ENCODE results near the gene CFAP20DC.
A peak's percentile ranks its signal among the peaks of the same experiment; 100 is the strongest.

Gene CFAP20DC

GRCh38 chr3:58800940-58801339 lies 248.9 kb downstream of the CFAP20DC start:
- Histone ChIP-seq H3K27me3 (replicated peaks in 2 of 5; ENCODE audit: control insufficient read depth in 4 of 5, insufficient read depth in 5 of 5, low read length in 4 of 5) (no peaks in the 10 kb centered on the region), H3K9me3 (ENCODE audit: control extremely low read depth in 1 of 5, control insufficient read depth in 4 of 5, insufficient read depth in 2 of 5, low read depth in 1 of 5, low read length in 4 of 5) (no peaks in the 10 kb centered on the region), H3K4me3 (ENCODE audit: control insufficient read depth in 1 of 7, extremely low read depth in 1 of 7, insufficient read depth in 4 of 7, low read depth in 2 of 7, low read length in 6 of 7) (no peak overlapping the region), H3K27ac (ENCODE audit: insufficient read depth in 1 of 2, low read depth in 1 of 2, low read length in 2 of 2, poor library complexity in 1 of 2, severe bottlenecking in 2 of 2) (no peak overlapping the region), H3K4me1 (ENCODE audit: control extremely low read depth in 1 of 4, control insufficient read depth in 4 of 4, insufficient read depth in 4 of 4, low read length in 3 of 4) (peaks cover 0 to 1% (median 0%) of the 10 kb centered on the region in 4 experiments), H3K36me3 (ENCODE audit: control insufficient read depth in 4 of 4, insufficient read depth in 4 of 4, low read length in 3 of 4) (no peaks in the 10 kb centered on the region)
- ChIA-PET POLR2A (no interaction called here), CTCF (no interaction called here)
- peak in 2 of 3 donors; percentile 20 to 26 for DNase-seq
- WGBS (ENCODE audit: insufficient coverage), result 0% methylated on average over 1 of the region's 3 CpGs

- Histone ChIP-seq H3K27ac (ENCODE audit: insufficient read depth in 1 of 2, low read depth in 1 of 2, low read length in 2 of 2, poor library complexity in 1 of 2, severe bottlenecking in 2 of 2) (no peak overlapping the region), H3K4me3 (ENCODE audit: control insufficient read depth in 1 of 7, extremely low read depth in 1 of 7, insufficient read depth in 4 of 7, low read depth in 2 of 7, low read length in 6 of 7) (no peak overlapping the region), H3K4me1 (ENCODE audit: control extremely low read depth in 1 of 4, control insufficient read depth in 4 of 4, insufficient read depth in 4 of 4, low read length in 3 of 4) (peaks cover 0 to 1% (median 0%) of the 10 kb centered on the region in 4 experiments), H3K27me3 (replicated peaks in 2 of 5; ENCODE audit: control insufficient read depth in 4 of 5, insufficient read depth in 5 of 5, low read length in 4 of 5) (no peaks in the 10 kb centered on the region), H3K36me3 (ENCODE audit: control insufficient read depth in 4 of 4, insufficient read depth in 4 of 4, low read length in 3 of 4) (no peaks in the 10 kb centered on the region), H3K9me3 (ENCODE audit: control extremely low read depth in 1 of 5, control insufficient read depth in 4 of 5, insufficient read depth in 2 of 5, low read depth in 1 of 5, low read length in 4 of 5) (no peaks in the 10 kb centered on the region)
- ChIA-PET CTCF (no interaction called here), POLR2A (no interaction called here)
- 100% methylated on average over 2 of the region's 2 CpGs for WGBS (ENCODE audit: insufficient coverage)
- DNase-seq, result no peak
Observed at GRCh38 chr3:58800032-58800431, 249.8 kb downstream of the CFAP20DC start.

- H3K9me3 ChIP-seq (ENCODE audit: control extremely low read depth in 1 of 5, control insufficient read depth in 4 of 5, insufficient read depth in 2 of 5, low read depth in 1 of 5, low read length in 4 of 5), result no peaks in the 10 kb centered on the region
- H3K27me3 ChIP-seq (replicated peaks in 2 of 5; ENCODE audit: control insufficient read depth in 4 of 5, insufficient read depth in 5 of 5, low read length in 4 of 5), result no peaks in the 10 kb centered on the region
- CTCF ChIA-PET, result no interaction called here
- H3K36me3 ChIP-seq (ENCODE audit: control insufficient read depth in 4 of 4, insufficient read depth in 4 of 4, low read length in 3 of 4), result no peaks in the 10 kb centered on the region
- POLR2A ChIA-PET, result no interaction called here
- H3K4me1 ChIP-seq (ENCODE audit: control extremely low read depth in 1 of 4, control insufficient read depth in 4 of 4, insufficient read depth in 4 of 4, low read length in 3 of 4), result peaks cover 0 to 1% (median 0%) of the 10 kb centered on the region in 4 experiments
- H3K27ac ChIP-seq (ENCODE audit: insufficient read depth in 1 of 2, low read depth in 1 of 2, low read length in 2 of 2, poor library complexity in 1 of 2, severe bottlenecking in 2 of 2), result no peak overlapping the region
- no peak overlapping the region for H3K4me3 ChIP-seq (ENCODE audit: control insufficient read depth in 1 of 7, extremely low read depth in 1 of 7, insufficient read depth in 4 of 7, low read depth in 2 of 7, low read length in 6 of 7)
- no peak for DNase-seq
- 100% methylated on average over 1 of the region's 3 CpGs for WGBS (ENCODE audit: insufficient coverage)
Observed at GRCh38 chr3:58799271-58799670, 250.6 kb downstream of the CFAP20DC start.

- DNase-seq, result peak in 2 of 3 donors; percentile 15
- ChIA-PET CTCF (no interaction called here), POLR2A (no interaction called here)
- Histone ChIP-seq H3K27me3 (replicated peaks in 2 of 5; ENCODE audit: control insufficient read depth in 4 of 5, insufficient read depth in 5 of 5, low read length in 4 of 5) (no peaks in the 10 kb centered on the region), H3K9me3 (ENCODE audit: control extremely low read depth in 1 of 5, control insufficient read depth in 4 of 5, insufficient read depth in 2 of 5, low read depth in 1 of 5, low read length in 4 of 5) (no peaks in the 10 kb centered on the region), H3K27ac (ENCODE audit: insufficient read depth in 1 of 2, low read depth in 1 of 2, low read length in 2 of 2, poor library complexity in 1 of 2, severe bottlenecking in 2 of 2) (no peak overlapping the region), H3K36me3 (ENCODE audit: control insufficient read depth in 4 of 4, insufficient read depth in 4 of 4, low read length in 3 of 4) (no peaks in the 10 kb centered on the region), H3K4me3 (ENCODE audit: control insufficient read depth in 1 of 7, extremely low read depth in 1 of 7, insufficient read depth in 4 of 7, low read depth in 2 of 7, low read length in 6 of 7) (no peak overlapping the region), H3K4me1 (ENCODE audit: control extremely low read depth in 1 of 4, control insufficient read depth in 4 of 4, insufficient read depth in 4 of 4, low read length in 3 of 4) (peaks cover 0 to 1% (median under 1%) of the 10 kb centered on the region in 4 experiments)
- WGBS (ENCODE audit: insufficient coverage), result 88% methylated on average over 1 of the region's 2 CpGs
Observed at GRCh38 chr3:58798312-58798711, 251.5 kb downstream of the CFAP20DC start.

- Histone ChIP-seq H3K27me3 (replicated peaks in 2 of 5; ENCODE audit: control insufficient read depth in 4 of 5, insufficient read depth in 5 of 5, low read length in 4 of 5) (no peaks in the 10 kb centered on the region), H3K9me3 (ENCODE audit: control extremely low read depth in 1 of 5, control insufficient read depth in 4 of 5, insufficient read depth in 2 of 5, low read depth in 1 of 5, low read length in 4 of 5) (no peaks in the 10 kb centered on the region), H3K4me1 (ENCODE audit: control extremely low read depth in 1 of 4, control insufficient read depth in 4 of 4, insufficient read depth in 4 of 4, low read length in 3 of 4) (peaks cover 0 to 4% (median 1%) of the 10 kb centered on the region in 4 experiments), H3K36me3 (ENCODE audit: control insufficient read depth in 4 of 4, insufficient read depth in 4 of 4, low read length in 3 of 4) (no peaks in the 10 kb centered on the region), H3K27ac (ENCODE audit: insufficient read depth in 1 of 2, low read depth in 1 of 2, low read length in 2 of 2, poor library complexity in 1 of 2, severe bottlenecking in 2 of 2) (no peak overlapping the region), H3K4me3 (ENCODE audit: control insufficient read depth in 1 of 7, extremely low read depth in 1 of 7, insufficient read depth in 4 of 7, low read depth in 2 of 7, low read length in 6 of 7) (no peak overlapping the region)
- DNase-seq, result no peak
- WGBS (ENCODE audit: insufficient coverage), result 100% methylated on average over 2 of the region's 4 CpGs
- ChIA-PET POLR2A (no interaction called here), CTCF (interaction anchor here (1.2 kb wide), 1 partner anchor 22 kb away, joined by 3 read pairs; no protein-coding TSS in a partner anchor)
Observed at GRCh38 chr3:58794750-58795149, 255.1 kb downstream of the CFAP20DC start.

GRCh38 chr3:58793938-58794337 lies 255.9 kb downstream of the CFAP20DC start:
- POLR2A ChIA-PET, result no interaction called here
- H3K36me3 ChIP-seq (ENCODE audit: control insufficient read depth in 4 of 4, insufficient read depth in 4 of 4, low read length in 3 of 4), result no peaks in the 10 kb centered on the region
- CTCF ChIA-PET, result no interaction called here

GRCh38 chr3:58792921-58793451 lies 256.8 kb downstream of the CFAP20DC start:
- Histone ChIP-seq H3K9me3 (ENCODE audit: control extremely low read depth in 1 of 5, control insufficient read depth in 4 of 5, insufficient read depth in 2 of 5, low read depth in 1 of 5, low read length in 4 of 5) (no peaks in the 10 kb centered on the region), H3K4me3 (ENCODE audit: control insufficient read depth in 1 of 7, extremely low read depth in 1 of 7, insufficient read depth in 4 of 7, low read depth in 2 of 7, low read length in 6 of 7) (no peak overlapping the region), H3K4me1 (ENCODE audit: control extremely low read depth in 1 of 4, control insufficient read depth in 4 of 4, insufficient read depth in 4 of 4, low read length in 3 of 4) (peaks cover 0 to 4% (median 1%) of the 10 kb centered on the region in 4 experiments), H3K27me3 (replicated peaks in 2 of 5; ENCODE audit: control insufficient read depth in 4 of 5, insufficient read depth in 5 of 5, low read length in 4 of 5) (no peaks in the 10 kb centered on the region), H3K27ac (ENCODE audit: insufficient read depth in 1 of 2, low read depth in 1 of 2, low read length in 2 of 2, poor library complexity in 1 of 2, severe bottlenecking in 2 of 2) (no peak overlapping the region), H3K36me3 (ENCODE audit: control insufficient read depth in 4 of 4, insufficient read depth in 4 of 4, low read length in 3 of 4) (no peaks in the 10 kb centered on the region)
- WGBS (ENCODE audit: insufficient coverage), result no CpG with 5 or more reads among the region's 2 CpGs
- ChIA-PET CTCF (no interaction called here), POLR2A (no interaction called here)
- peak in 2 of 3 donors; percentile 41 to 62 for DNase-seq

More at GRCh38 chr3:58793938-58794337, 255.9 kb downstream of the CFAP20DC start:
- Histone ChIP-seq H3K27me3 (replicated peaks in 2 of 5; ENCODE audit: control insufficient read depth in 4 of 5, insufficient read depth in 5 of 5, low read length in 4 of 5) (no peaks in the 10 kb centered on the region), H3K4me1 (ENCODE audit: control extremely low read depth in 1 of 4, control insufficient read depth in 4 of 4, insufficient read depth in 4 of 4, low read length in 3 of 4) (peaks cover 0 to 4% (median 1%) of the 10 kb centered on the region in 4 experiments), H3K4me3 (ENCODE audit: control insufficient read depth in 1 of 7, extremely low read depth in 1 of 7, insufficient read depth in 4 of 7, low read depth in 2 of 7, low read length in 6 of 7) (no peak overlapping the region), H3K9me3 (ENCODE audit: control extremely low read depth in 1 of 5, control insufficient read depth in 4 of 5, insufficient read depth in 2 of 5, low read depth in 1 of 5, low read length in 4 of 5) (no peaks in the 10 kb centered on the region), H3K27ac (ENCODE audit: insufficient read depth in 1 of 2, low read depth in 1 of 2, low read length in 2 of 2, poor library complexity in 1 of 2, severe bottlenecking in 2 of 2) (no peak overlapping the region)
- no peak for DNase-seq
- WGBS (ENCODE audit: insufficient coverage), result 97% methylated on average over 3 of the region's 3 CpGs

Measured in common myeloid progenitor, CD34-positive (primary cell).